Lower lobe of right lung (tissue), 2 donors: ENCODE data around the gene CBX5. TPM values are rescaled to one million over a fixed set of nuclear protein-coding genes. Genes with fewer than 3 reads are reported as not detected.
"Not testable (repeated sequence)": the region's sequence is repeated elsewhere in the genome, so short reads cannot be mapped to it uniquely, and the experiment has no call there.

ENCODE experiments used
- ATAC-seq, 2 donors: fragments of 200-7000 bp; cut with Tn5 transposase; one replicate each; pipeline ENCODE4 v1.9.1; 2020 to 2022; ENCODE audit warnings: mild to moderate bottlenecking in 2 of 2, moderate library complexity in 2 of 2
- DNase-seq: peaks from one replicate; pipeline ENCODE4 v3.0.0-alpha.2; 2020
- H3K27ac ChIP-seq: fragments of 200-600 bp; one replicate; pipeline ENCODE4 v1.8.0; 2022
- H3K27me3 ChIP-seq: fragments of 200-600 bp; one replicate; pipeline ENCODE4 v1.8.0; 2022; ENCODE audit warnings: low read depth
- H3K36me3 ChIP-seq: fragments of 200-600 bp; one replicate; pipeline ENCODE4 v1.8.0; 2022; ENCODE audit warnings: mild to moderate bottlenecking
- H3K4me1 ChIP-seq: fragments of 200-600 bp; one replicate; pipeline ENCODE4 v1.8.0; 2022
- H3K4me3 ChIP-seq: fragments of 200-600 bp; one replicate; pipeline ENCODE4 v1.8.0; 2022; ENCODE audit warnings: mild to moderate bottlenecking
- H3K9me3 ChIP-seq: fragments of 200-600 bp; one replicate; pipeline ENCODE4 v1.8.0; 2022
- CTCF ChIP-seq: fragments of 200-600 bp; IDR thresholded peaks from one replicate; pipeline ENCODE4 v1.8.0; 2022; ENCODE audit warnings: antibody characterized with exemption, mild to moderate bottlenecking
- intact Hi-C: fragments of 100-400 bp; cut with DNase I; formaldehyde crosslinking; loops from one replicate; pipeline ENCODE4 v1.11.0; 2022
- total RNA-seq: library from RNA; stranded (reverse); fragmentation: NEBNext Ultra II Directional; extraction: Animal tissue kit (Norgen Biotek cat#: 25700); gene quantifications from one replicate; pipeline ENCODE4 v1.2.1, GENCODE V29; 2021
- donor health status: DM: no; HTN: yes; CAD: no; lungs with severe emphysema.

Gene CBX5
- total RNA-seq, 1 donor from 2014 or later = 50.1 TPM

GRCh38 chr12:54286042-54287030 lies 6.4 kb upstream of the CBX5 start:
- H3K4me3 ChIP-seq = no peak overlapping the region
- intact Hi-C loops = no loop called here
- DNase-seq = no peak

GRCh38 chr12:54285150-54286041 lies 5.5 kb upstream of the CBX5 start:
- ATAC-seq = no peak
- peaks cover 76% of the 10 kb centered on the region for H3K36me3 ChIP-seq
- no peak overlapping the region for H3K4me3 ChIP-seq
- H3K9me3 ChIP-seq = no peaks in the 10 kb centered on the region
- no peaks in the 10 kb centered on the region for H3K27me3 ChIP-seq
- no peak for DNase-seq
- no peak overlapping the region for H3K27ac ChIP-seq
- peaks cover 66% of the 10 kb centered on the region for H3K4me1 ChIP-seq
- intact Hi-C loops = no loop called here
- peak; percentile 15 for TF ChIP-seq CTCF

More at GRCh38 chr12:54286042-54287030, 6.4 kb upstream of the CBX5 start:
- peak; percentile 50 for ATAC-seq
- peaks cover 66% of the 10 kb centered on the region for H3K4me1 ChIP-seq
- no peaks in the 10 kb centered on the region for H3K9me3 ChIP-seq
- TF ChIP-seq CTCF = no peak
- H3K27me3 ChIP-seq = no peaks in the 10 kb centered on the region
- no peak overlapping the region for H3K27ac ChIP-seq
- H3K36me3 ChIP-seq = peaks cover 74% of the 10 kb centered on the region

GRCh38 chr12:54284070-54284780 lies 4.3 kb upstream of the CBX5 start:
- peaks cover 76% of the 10 kb centered on the region for H3K36me3 ChIP-seq
- intact Hi-C loops, DNase-seq, H3K27me3 ChIP-seq, H3K9me3 ChIP-seq, H3K27ac ChIP-seq, ATAC-seq: not testable (repeated sequence)
- H3K4me1 ChIP-seq = peaks cover 64% of the 10 kb centered on the region
- peak overlapping the region; percentile 95 for H3K4me3 ChIP-seq

- Histone ChIP-seq H3K4me1 (peaks cover 69% of the 10 kb centered on the region), H3K27me3 (no peaks in the 10 kb centered on the region), H3K27ac (no peak overlapping the region), H3K4me3 (peak overlapping the region; percentile 95), H3K36me3 (peaks cover 68% of the 10 kb centered on the region), H3K9me3 (no peaks in the 10 kb centered on the region)
- intact Hi-C loops = no loop called here
- TF ChIP-seq CTCF = no peak
- no peak for ATAC-seq
- DNase-seq = no peak
Measured at GRCh38 chr12:54282949-54283593, 3.1 kb upstream of the CBX5 start.

GRCh38 chr12:54281694-54282093 lies 1.8 kb upstream of the CBX5 start:
- H3K27me3 ChIP-seq, DNase-seq, H3K9me3 ChIP-seq, intact Hi-C loops, ATAC-seq: not testable (repeated sequence)
- H3K27ac ChIP-seq = peak overlapping the region; percentile 92
- peaks cover 54% of the 10 kb centered on the region for H3K36me3 ChIP-seq
- peaks cover 76% of the 10 kb centered on the region for H3K4me1 ChIP-seq
- H3K4me3 ChIP-seq = peak overlapping the region; percentile 95

- peak overlapping the region; percentile 95 for H3K4me3 ChIP-seq
- intact Hi-C loops, DNase-seq, ATAC-seq, H3K27me3 ChIP-seq, H3K9me3 ChIP-seq: not testable (repeated sequence)
- peak overlapping the region; percentile 92 for H3K27ac ChIP-seq
- H3K36me3 ChIP-seq = peaks cover 50% of the 10 kb centered on the region
- H3K4me1 ChIP-seq = peaks cover 71% of the 10 kb centered on the region
Measured at GRCh38 chr12:54281261-54281638, 1.3 kb upstream of the CBX5 start.
